Measurements from ENCODE around the gene TRAPPC5.

The TRAPPC5 gene

GRCh38 chr19:7674010-7675005, 6.3 kb upstream of the TRAPPC5 start:
- DNase-seq (ENCODE audit: extremely low read depth in 1 of 2, low read depth in 1 of 2) = no peak

GRCh38 chr19:7676376-7676775, 4.3 kb upstream of the TRAPPC5 start:
- DNase-seq (ENCODE audit: extremely low read depth in 1 of 2, low read depth in 1 of 2) = no peak

DNA sequence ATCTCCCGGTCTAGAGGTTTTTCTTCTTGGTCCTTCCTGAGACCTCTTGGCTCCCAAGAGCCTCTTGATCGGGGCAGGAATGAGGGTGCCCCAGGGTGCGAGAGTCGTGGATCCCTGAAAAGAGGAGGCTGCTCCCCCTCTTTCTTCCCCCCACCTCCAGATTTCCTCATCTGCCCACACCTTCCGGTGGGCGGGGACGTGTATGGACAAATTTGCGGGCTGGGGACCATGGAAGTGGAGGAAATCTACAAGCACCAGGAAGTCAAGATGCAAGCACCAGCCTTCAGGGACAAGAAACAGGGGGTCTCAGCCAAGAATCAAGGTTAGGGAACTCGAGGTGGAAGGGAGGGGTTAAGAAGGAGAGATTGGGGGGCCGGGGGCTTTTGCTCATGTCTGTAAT, 3.8 kb upstream of the TRAPPC5 start, which contains the start of gene MCEMP1:
Gene MCEMP1 (plus strand): TSS at position 237 of the 400 bp plus-strand sequence. CDS start 31 bp downstream, at position 268.
- DNase-seq (ENCODE audit: extremely low read depth in 1 of 2, low read depth in 1 of 2) = no peak

DNA sequence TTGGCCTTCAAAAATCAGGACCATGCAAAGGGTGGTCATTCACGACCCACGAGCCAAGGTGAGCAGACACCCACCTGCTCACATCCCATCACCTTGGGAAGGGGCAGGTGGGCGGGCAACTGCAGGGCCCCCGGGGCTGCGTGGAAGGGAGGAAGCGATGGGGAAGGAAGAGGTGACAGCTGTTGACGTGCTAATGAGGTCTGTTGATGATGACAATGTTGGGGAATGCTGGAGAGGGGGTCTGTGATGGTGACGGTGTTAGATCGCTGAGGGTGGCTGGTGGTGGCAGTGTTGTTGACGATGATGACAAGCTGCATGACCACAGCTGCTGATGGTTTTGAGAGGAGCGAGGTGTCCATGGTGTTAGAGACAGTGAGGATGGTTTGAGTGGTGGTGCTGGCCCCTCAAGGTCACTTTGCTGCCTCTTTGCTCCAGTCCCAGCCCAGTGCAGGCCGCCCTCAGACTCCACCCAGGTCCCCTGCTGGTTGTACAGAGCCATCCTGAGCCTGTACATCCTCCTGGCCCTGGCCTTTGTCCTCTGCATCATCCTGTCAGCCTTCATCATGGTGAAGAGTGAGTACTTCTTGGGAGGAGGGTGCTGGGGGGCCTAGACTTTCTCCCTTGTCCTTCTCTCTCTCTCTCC, 2.8 kb upstream of the TRAPPC5 start:
- DNase-seq (ENCODE audit: extremely low read depth in 1 of 2, low read depth in 1 of 2) = no peak

DNA sequence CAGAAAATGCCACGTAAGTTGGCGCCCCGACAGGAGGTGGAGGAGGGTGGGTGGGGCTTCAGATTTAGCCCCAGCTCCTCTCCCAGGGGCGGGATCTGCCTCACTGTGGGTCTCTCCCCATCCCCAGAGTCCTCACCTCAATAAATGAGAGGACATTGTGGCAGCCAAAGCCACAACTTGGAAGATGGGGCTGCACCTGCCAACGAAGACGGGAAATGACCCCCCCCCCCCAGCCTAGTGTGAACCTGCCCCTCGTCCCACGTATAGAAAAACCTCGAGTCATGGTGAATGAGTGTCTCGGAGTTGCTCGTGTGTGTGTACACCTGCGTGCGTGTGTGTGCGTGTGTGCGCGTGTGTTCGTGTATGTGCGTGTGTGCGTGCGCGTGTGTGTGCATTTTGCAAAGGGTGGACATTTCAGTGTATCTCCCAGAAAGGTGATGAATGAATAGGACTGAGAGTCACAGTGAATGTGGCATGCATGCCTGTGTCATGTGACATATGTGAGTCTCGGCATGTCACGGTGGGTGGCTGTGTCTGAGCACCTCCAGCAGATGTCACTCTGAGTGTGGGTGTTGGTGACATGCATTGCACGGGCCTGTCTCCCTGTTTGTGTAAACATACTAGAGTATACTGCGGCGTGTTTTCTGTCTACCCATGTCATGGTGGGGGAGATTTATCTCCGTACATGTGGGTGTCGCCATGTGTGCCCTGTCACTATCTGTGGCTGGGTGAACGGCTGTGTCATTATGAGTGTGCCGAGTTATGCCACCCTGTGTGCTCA, 1.5 kb upstream of the TRAPPC5 start:
- DNase-seq (ENCODE audit: extremely low read depth in 1 of 2, low read depth in 1 of 2) = peak in 1 of 2 donors; percentile 39

DNA sequence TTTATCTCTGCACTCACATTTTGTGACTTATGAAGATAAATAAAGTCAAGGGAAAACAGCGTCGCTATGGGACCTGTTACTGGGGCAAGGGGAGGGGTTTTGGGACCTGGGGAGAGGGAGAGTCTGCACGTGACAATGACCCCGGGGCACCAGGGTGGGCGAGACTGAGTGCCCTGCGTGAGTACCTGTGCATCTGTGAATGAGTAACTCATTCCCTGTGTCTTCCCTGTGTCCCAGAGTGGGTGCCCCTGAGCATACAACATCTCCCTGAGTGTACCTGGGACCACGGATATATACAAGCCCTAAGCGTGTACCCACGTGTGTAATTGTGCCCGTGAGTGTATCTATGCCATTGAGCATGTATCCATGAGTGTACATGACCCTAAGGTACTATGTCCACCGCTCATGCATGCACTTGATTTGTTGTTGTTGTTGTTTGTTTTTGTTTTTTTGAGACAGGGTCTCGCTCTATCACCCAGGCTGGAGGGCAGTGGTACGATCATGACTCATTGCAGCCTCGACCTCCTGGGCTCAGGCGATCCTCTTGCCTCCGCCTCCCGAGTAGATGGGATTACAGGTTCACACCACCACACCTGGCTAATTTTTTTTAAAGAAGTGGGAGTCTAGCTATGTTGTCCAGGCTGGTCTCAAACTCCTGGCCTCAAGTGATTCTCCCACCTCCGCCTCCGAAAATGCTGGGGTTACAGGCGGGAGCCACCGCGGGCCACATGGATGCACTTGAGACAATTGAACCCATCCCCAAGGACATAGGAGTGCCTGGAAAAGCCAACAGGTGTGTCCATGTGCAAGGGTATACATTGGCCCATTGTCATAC, 645 bp upstream of the TRAPPC5 start:
- DNase-seq (ENCODE audit: extremely low read depth in 1 of 2, low read depth in 1 of 2) = no peak

- DNase-seq (ENCODE audit: extremely low read depth in 1 of 2, low read depth in 1 of 2) = peak; percentile 63 to 68
Observed at GRCh38 chr19:7681340-7682174, 924 bp downstream of the TRAPPC5 start.

- no peak for DNase-seq (ENCODE audit: extremely low read depth in 1 of 2, low read depth in 1 of 2)
Observed at GRCh38 chr19:7682175-7682855, 1.7 kb downstream of the TRAPPC5 start.

- DNase-seq (ENCODE audit: extremely low read depth in 1 of 2, low read depth in 1 of 2) = no peak
Observed at GRCh38 chr19:7685546-7686445, 5.2 kb downstream of the TRAPPC5 start.

- no peak for DNase-seq (ENCODE audit: extremely low read depth in 1 of 2, low read depth in 1 of 2)
Observed at GRCh38 chr19:7687177-7687576, 6.5 kb downstream of the TRAPPC5 start.

DNA sequence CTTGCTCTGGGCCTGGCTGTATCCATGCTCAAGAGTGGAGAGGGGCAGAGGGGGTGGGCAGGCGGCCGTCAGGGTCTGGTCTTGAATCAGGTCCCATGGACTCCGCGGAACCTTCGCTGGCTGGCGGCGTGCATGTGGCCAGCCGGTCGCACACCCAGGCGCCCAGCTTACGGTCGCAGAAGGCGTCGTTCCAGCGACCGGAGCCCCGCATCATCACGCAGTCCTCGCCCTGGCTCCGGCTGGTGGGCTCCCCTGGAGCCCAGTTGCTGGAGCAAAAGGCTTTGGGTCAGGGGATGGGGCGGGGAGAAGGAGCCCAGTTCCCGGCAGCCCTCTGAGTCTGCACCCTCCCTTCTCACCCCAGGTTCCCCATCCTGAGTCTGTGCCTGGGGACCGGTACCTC, 8.5 kb downstream of the TRAPPC5 start:
- no peak for DNase-seq (ENCODE audit: extremely low read depth in 1 of 2, low read depth in 1 of 2)

DNA sequence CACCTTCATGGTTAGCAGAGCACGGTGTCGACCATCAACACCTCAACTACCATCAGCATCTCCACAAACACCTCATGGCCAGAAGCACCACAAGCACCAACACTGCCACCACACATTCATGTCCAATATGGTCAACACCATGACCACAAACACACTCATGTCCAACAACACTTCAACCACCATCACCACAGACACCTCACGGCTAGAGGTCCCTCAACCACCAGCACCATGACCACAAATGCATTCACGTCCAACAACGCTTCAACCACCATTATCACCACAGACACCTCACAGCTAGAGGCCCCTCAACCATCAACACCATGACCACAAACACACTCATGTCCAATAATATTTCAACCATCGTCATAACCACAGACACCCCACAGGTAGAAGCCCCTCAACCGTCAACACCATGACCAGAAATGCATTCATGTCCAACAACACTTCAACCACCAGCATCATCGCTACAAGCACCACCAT, 10.2 kb downstream of the TRAPPC5 start:
- no peak for DNase-seq (ENCODE audit: extremely low read depth in 1 of 2, low read depth in 1 of 2)

DNA sequence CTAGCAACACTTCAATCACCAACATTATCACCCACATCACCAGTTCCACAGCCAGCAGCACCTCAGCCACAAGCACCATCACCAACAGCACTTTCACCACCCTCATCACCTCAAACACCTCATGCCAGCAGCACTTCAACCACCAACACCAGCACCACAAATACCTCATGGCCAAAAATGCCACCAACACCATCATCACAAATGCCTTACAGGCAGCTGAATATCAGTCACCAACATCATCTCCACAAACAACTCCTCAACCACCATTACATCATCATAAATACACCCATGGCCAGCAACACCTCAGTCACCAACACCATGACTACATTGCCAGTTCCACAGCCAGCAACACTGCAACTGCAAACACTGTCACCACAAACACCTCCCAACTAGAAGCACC, 10.9 kb downstream of the TRAPPC5 start:
- no peak for DNase-seq (ENCODE audit: extremely low read depth in 1 of 2, low read depth in 1 of 2)

DNA sequence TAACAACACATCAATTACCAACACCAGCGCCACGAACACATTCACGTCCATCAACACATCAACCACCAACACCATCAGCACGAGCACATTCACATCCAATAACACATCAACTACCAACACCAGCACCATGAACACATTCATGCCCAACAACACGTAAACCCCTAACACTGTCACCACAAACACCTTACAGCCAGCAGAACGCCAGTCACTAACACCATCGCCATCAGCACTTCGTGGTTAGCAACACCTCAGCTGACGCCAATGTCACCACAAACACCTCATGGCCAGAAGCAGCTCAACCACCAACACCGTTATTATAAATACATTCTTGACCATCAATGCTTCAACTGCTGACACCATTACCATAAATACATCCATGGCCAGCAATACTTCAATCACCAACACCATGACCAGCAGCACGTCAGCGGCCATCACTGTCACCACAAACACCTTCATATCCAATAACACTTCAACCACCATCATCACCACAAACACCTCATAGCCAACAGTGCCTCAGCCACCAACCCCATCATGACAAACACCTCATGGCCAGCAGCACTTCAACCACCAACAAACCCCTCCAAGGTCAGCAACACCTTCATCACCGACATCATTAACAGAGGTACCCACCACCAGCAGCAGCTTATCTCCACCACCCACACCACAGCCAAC, 11.9 kb downstream of the TRAPPC5 start:
- no peak for DNase-seq (ENCODE audit: extremely low read depth in 1 of 2, low read depth in 1 of 2)

DNA sequence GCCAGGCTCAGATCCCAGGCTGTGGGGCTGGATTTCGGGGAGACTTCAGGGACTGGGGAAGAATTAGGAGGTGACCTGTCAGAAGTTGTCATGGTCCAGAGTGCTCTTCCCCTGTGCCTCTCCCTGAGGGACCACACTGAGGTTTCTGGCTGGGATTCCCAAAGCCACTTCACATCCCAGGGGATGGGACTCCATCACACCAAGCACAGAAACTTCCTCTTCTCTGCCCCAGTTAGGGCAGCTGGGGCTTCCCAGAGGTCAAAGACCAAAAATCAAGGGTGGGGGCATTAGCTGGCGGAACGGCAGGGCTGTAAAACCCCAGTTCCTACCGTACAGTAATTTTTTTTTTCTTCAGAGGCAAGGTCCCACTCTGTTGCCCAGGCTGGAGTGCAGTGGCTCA, 13.9 kb downstream of the TRAPPC5 start:
- no peak for DNase-seq (ENCODE audit: extremely low read depth in 1 of 2, low read depth in 1 of 2)

GRCh38 chr19:7697721-7698287, 17.2 kb downstream of the TRAPPC5 start:
- no peak for DNase-seq (ENCODE audit: extremely low read depth in 1 of 2, low read depth in 1 of 2)

GRCh38 chr19:7698583-7698982, 17.9 kb downstream of the TRAPPC5 start:
- DNase-seq (ENCODE audit: extremely low read depth in 1 of 2, low read depth in 1 of 2) = no peak

All from activated CD8-positive, alpha-beta memory T cell treated with anti-CD3 and anti-CD28 coated beads for 1 hour (primary cell).